Measurements from ENCODE around the gene LTO1. TPM values are rescaled to one million over a fixed set of nuclear protein-coding genes. Genes with fewer than 3 reads are reported as not detected.
A peak's percentile ranks its signal among the peaks of the same experiment; 100 is the strongest.

Gene LTO1
- polyA plus RNA-seq, 2 of the 4 experiments (the other 2 are of a cell fraction) = 25.1 to 27.0 TPM

DNA sequence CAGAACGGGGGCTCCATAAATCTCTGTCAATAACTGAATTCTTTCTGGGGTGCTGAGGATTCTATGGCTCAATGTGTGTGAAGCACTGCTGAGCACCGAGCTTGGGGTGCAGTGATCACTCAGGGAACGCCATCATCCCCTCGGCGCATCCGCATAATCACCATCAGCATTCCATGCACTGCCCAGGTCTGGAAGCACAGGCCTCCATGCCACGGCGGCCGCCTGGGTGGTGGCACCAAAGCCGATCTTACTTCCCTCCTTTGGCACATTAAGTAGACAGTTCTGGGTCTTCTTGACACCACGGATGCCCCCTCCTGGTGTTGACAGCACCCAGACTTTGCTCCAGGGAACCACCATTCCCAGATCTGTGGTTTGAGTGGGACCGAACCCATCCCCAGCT lies 15.6 kb downstream of the LTO1 start:
- TF ChIP-seq HOXA7 (CRISPR knock-in tag; IDR thresholded peaks at IDR 0.05) (no peak), CBX2 (IDR thresholded peaks at IDR 0.05; ENCODE audit: borderline replicate concordance, low read depth) (no peak), FOXS1 (CRISPR knock-in tag; IDR thresholded peaks at IDR 0.05) (no peak), CEBPB (IDR thresholded peaks at IDR 0.05) (no peak), PBX3 (IDR thresholded peaks at IDR 0.05) (no peak), HOXB5 (CRISPR knock-in tag; IDR thresholded peaks at IDR 0.05) (no peak), MAX (IDR thresholded peaks at IDR 0.05) (no peak), RAD21 (conservative IDR thresholded peaks at IDR 0.05 in 1 of 2, IDR thresholded peaks at IDR 0.05 in 1 of 2) (no peak), ZNF302 (CRISPR knock-in tag; IDR thresholded peaks at IDR 0.05) (no peak), FOSB (CRISPR knock-in tag; IDR thresholded peaks at IDR 0.05) (no peak)
- no peaks in the 10 kb centered on the region for H3K9me3 ChIP-seq
- no peak overlapping the region for H3K4me3 ChIP-seq
- peaks cover 16% of the 10 kb centered on the region for H3K4me1 ChIP-seq
- ATAC-seq = no peak
- 90% methylated on average over 12 of the region's 12 CpGs for WGBS (ENCODE audit: missing lambda C conversion rate)
- no peak for DNase-seq (ENCODE audit: low read depth in 1 of 2, low spot score in 1 of 2)
- H3K27ac ChIP-seq = no peak overlapping the region
- ChIA-PET POLR2A (interaction anchor here (1.1 kb wide), 1 partner anchor 16 kb away, joined by 3 read pairs; the partner anchor contains the start of gene LTO1), CTCF (interaction anchor here (2.6 to 10.9 kb wide), 4 partner anchors 10 to 558 kb away, joined by 12 to 149 read pairs (median 78); no protein-coding TSS in a partner anchor)
- no peak for FAIRE-seq
- H3K4me2 ChIP-seq = no peak overlapping the region

DNA sequence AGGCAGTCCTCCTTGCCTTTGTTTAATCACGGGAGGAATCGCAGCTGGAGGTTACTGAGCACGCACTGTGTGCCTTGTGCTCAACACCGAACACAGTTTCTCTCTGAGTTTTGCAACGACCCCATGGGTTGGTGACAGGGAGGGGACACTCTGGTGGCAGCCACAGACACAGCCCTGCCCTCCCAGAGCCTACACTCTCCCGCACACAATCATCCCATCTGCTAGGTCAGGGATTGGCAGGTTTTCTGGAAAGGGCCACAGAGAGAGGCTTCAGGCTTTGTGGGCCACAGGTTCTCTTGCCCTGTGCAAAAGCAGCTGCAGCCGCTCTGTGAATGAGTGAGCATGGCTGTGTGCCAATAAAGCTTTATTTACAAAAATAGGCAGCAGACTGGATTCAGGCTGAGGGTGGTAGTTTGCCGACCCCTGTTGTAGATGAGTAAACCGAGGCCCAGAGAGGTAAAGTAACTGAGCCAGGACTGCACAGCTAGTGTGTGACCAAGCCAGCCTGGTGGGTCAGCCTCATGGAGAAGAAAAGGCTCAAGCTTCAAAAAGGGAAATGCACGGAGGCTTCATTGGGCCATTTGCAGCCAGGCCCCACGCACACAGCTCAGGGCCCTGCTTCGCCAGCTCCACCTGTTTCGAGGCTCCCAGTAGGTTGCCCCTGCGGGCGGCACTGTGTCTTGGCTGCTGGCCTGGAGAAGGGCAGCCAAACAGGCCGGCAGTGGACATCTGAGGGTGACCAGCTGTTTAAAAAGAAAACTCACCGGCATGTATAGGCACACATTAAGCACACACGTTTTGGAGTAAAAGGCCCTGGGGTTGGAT lies 16.3 kb downstream of the LTO1 start:
- ChIA-PET CTCF (interaction anchor here (1.1 to 10.9 kb wide), 6 partner anchors 11 to 557 kb away, joined by 4 to 149 read pairs (median 26); no protein-coding TSS in a partner anchor), POLR2A (interaction anchor here (1.1 kb wide), 2 partner anchors 17 to 20 kb away, joined by 3 read pairs; partner anchors contain the start of gene LTO1)
- Histone ChIP-seq H3K9me3 (no peaks in the 10 kb centered on the region), H3K4me1 (peaks cover 23% of the 10 kb centered on the region), H3K4me3 (no peak overlapping the region), H3K4me2 (no peak overlapping the region), H3K27ac (peak overlapping the region in 1 of 2 experiments; percentile 90; a peak in 4 of 6 replicates)
- TF ChIP-seq KDM1A (IDR thresholded peaks at IDR 0.05; ENCODE audit: low read depth) (no peak), RNF2 (IDR thresholded peaks at IDR 0.05; ENCODE audit: borderline replicate concordance, low read depth) (no peak), FOSB (CRISPR knock-in tag; IDR thresholded peaks at IDR 0.05) (no peak), SMC3 (IDR thresholded peaks at IDR 0.05) (no peak), TP53 (CRISPR knock-in tag; IDR thresholded peaks at IDR 0.05) (no peak), FOSL2 (IDR thresholded peaks at IDR 0.05) (no peak), FOSL2 (CRISPR knock-in tag; IDR thresholded peaks at IDR 0.05) (no peak), NFE2L2 (conservative IDR thresholded peaks at IDR 0.05; ENCODE audit: low read length) (no peak), CBX2 (IDR thresholded peaks at IDR 0.05; ENCODE audit: borderline replicate concordance, low read depth) (no peak), PHF8 (IDR thresholded peaks at IDR 0.05; ENCODE audit: borderline replicate concordance, low read depth) (no peak), MYC (IDR thresholded peaks at IDR 0.05; ENCODE audit: borderline replicate concordance, low read length) (no peak), MAFK (IDR thresholded peaks at IDR 0.05; ENCODE audit: partially characterized antibody) (no peak)
- DNase-seq (ENCODE audit: low read depth in 1 of 2, low spot score in 1 of 2) (no peak), ATAC-seq (no peak), FAIRE-seq (no peak)
- WGBS (ENCODE audit: missing lambda C conversion rate) = 86% methylated on average over 18 of the region's 18 CpGs

- TF ChIP-seq NFE2L2 (conservative IDR thresholded peaks at IDR 0.05; ENCODE audit: low read length) (no peak), RCOR1 (IDR thresholded peaks at IDR 0.05; ENCODE audit: low read depth, low read length) (no peak), HES2 (IDR thresholded peaks at IDR 0.05) (no peak), BHLHE40 (IDR thresholded peaks at IDR 0.05; ENCODE audit: low read depth, low read length) (no peak), GATA3 (IDR thresholded peaks at IDR 0.05; ENCODE audit: borderline replicate concordance) (no peak), MYC (IDR thresholded peaks at IDR 0.05; ENCODE audit: borderline replicate concordance, low read length) (no peak), HEYL (CRISPR knock-in tag; IDR thresholded peaks at IDR 0.05) (no peak), KDM5A (IDR thresholded peaks at IDR 0.05) (no peak), HOXB13 (CRISPR knock-in tag; IDR thresholded peaks at IDR 0.05; ENCODE audit: low read depth) (no peak), FOSL2 (IDR thresholded peaks at IDR 0.05) (no peak), FOSL2 (CRISPR knock-in tag; IDR thresholded peaks at IDR 0.05) (no peak), SMC3 (IDR thresholded peaks at IDR 0.05) (no peak), ZSCAN20 (CRISPR knock-in tag; IDR thresholded peaks at IDR 0.05) (no peak), PBX3 (IDR thresholded peaks at IDR 0.05) (no peak)
- CTCF ChIA-PET = interaction anchor here (1.1 to 10.9 kb wide), 7 partner anchors 7 to 556 kb away, joined by 3 to 149 read pairs (median 12); no protein-coding TSS in a partner anchor
- H3K4me2 ChIP-seq = no peak overlapping the region
- no peak overlapping the region for H3K4me3 ChIP-seq
- no peak for DNase-seq (ENCODE audit: low read depth in 1 of 2, low spot score in 1 of 2)
- POLR2A ChIA-PET = interaction anchor here (1.1 kb wide), 2 partner anchors 17 to 19 kb away, joined by 3 read pairs; partner anchors contain the start of gene LTO1
- peak overlapping the region; percentile 87 to 90; a peak in 5 of 6 replicates for H3K27ac ChIP-seq
- ATAC-seq = no peak
- no peak for FAIRE-seq
- H3K9me3 ChIP-seq = no peaks in the 10 kb centered on the region
- peaks cover 31% of the 10 kb centered on the region for H3K4me1 ChIP-seq
- 92% methylated on average over 26 of the region's 27 CpGs for WGBS (ENCODE audit: missing lambda C conversion rate)
These were observed 17.1 kb downstream of the LTO1 start for GRCh38 chr11:69657911-69658625.

Data from A549 (cell line).